Anterior cingulate cortex (tissue), 58 donors: ENCODE results near the gene KIAA1549.
A peak's percentile ranks its signal among the peaks of the same experiment; 100 is the strongest.
"Not testable (repeated sequence)": the region's sequence is repeated elsewhere in the genome, so short reads cannot be mapped to it uniquely, and the experiment has no call there.

Source experiments
- DNase-seq, 58 donors: peaks; one replicate each; lab custom pipeline; 2025; lab: John Stamatoyannopoulos, UW

KIAA1549 gene

DNA sequence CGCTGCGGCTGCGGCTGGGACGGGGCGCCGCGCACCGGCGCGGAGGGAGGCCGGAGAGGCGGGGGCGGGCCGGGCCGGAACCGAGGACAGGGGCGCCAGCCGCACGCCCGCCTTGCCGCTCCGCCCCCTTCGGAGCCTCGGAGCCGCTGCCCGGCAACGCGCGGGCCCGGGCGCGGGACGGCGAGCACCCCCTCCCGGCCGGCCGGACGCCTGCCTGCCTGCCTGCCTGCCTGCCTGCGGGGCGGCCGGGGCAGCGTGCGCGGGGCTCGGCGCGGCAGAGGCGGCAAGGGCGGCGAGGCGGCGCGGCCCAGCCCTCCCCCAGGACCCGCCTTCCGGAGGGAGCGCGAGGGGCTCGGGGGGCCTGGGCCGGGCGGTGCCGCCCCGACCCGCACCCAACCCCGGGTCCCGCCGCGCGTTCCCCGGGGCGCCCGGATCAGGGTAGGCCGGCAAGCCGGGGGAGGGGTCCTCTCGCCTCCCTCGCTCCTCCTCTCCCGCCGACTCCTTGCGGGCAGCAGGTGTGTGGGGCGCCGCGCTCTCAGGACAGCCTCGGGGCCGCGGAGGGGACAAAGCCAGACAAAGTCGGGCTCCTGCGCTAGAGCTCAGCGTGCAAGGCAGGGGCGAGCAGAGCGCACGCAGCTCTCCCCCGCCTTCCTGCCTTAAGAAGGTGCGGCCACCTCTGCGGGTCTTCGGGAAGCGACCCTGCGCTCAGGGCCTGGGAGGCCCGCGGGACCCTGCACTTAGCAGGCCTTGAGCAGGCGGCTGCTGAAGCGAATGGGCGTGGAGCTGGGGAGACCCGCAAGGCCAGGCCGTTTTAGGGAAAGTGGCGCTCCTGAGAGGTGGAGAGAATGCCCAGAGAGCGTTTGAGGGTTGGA lies at the start of gene KIAA1549:
TSS of gene KIAA1549 (minus strand) at position 58 of the 872 bp plus-strand sequence. CDS start 120 bp downstream, outside the sequence.
- DNase-seq = peak in 23 of 58 donors; percentile 16 to 52 (median 38)

DNA sequence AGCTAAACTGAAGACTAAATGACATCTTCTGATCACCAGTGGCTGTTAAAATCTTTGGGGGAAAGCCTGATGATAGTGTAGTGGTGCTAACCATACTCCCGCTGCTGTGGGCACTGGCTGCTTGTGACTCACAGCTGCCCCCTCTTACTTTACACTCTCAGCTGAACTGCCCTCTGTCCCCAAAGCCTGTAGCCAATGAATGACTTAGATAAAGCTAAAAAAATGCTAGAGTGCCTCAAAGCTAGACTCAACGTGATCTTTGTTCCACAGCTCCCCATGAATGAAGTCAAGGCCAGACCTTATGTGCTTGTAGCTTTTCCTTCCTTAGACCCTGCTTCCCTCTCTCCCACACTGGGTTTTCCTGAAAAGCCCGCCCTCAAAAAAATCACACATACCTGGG lies 48.2 kb upstream of the KIAA1549 start:
- no peak for DNase-seq

DNA sequence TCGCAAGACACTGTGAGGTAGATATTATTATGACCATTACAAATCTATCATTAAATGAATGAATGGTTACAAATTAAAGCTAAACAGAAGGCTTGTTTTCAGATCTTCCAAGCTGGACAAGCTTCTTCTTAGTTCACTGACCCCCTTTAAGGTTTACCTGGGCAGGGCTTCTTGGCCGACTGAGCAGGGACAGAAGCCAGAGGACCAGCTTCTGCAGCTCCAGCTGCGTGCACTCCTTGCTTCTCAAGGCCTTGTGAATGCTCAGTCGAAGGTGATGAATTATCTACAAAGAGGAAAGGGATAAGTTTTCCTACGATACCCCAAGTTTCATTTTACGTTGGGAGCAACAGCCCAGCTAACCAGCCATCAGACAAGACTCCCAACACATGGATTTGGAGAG lies 45.4 kb upstream of the KIAA1549 start:
- DNase-seq = no peak

DNA sequence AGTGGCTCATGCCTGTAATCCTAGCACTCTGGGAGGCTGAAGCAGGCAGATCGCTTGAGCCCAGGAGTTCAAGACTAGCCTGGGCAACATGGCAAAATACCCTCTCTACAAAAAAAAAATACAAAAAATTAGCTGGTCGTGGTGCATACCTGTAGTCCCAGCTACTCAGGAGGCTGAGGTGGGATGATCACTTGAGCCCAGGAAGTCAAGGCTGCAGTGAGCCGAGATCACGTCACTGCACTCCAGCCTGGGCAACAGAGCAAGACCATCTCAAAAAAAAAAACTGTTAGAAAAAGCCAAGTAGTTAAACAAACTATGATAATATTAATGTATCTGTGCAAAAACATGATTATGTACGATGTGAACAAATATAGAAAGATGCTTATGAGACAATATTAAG lies 44.7 kb upstream of the KIAA1549 start:
- DNase-seq = not testable (repeated sequence)

DNA sequence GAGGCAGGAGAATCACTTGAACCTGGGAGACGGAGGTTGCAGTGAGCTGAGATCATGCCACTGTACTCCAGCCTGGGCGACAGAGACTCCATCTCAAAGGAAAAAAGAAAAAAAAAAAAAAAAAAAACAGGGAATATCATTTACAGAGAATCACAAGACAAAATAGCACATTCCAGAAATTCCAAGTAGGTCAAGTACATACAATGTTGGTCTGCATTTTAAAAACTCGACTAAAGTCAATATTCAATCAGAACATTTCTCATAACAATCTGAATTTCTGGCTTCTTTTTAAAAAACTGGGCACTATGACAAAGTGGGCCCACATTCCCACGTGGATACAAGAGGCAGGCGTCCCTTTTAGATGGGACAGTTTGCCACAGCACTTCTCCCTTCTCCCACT lies 41.9 kb upstream of the KIAA1549 start:
- DNase-seq = no peak

DNA sequence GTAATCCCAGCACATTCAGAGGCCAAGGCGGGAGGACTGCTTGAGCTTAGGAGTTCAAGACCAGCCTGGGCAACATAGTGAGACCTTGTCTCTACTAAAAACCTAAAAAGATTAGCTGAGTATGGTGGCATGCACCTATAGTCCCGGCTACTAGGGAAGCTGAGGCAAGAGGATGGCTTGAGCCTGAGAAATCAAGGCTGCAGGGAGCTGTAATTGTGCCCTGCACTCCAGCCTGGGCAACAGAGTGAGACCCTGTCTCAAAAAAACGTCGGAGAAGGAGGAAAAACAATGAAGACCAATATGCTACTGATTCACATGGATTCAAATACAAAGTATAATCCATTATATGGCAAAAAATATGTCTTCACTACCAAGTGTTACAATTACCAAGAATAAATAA lies 41.1 kb upstream of the KIAA1549 start:
- DNase-seq = no peak

DNA sequence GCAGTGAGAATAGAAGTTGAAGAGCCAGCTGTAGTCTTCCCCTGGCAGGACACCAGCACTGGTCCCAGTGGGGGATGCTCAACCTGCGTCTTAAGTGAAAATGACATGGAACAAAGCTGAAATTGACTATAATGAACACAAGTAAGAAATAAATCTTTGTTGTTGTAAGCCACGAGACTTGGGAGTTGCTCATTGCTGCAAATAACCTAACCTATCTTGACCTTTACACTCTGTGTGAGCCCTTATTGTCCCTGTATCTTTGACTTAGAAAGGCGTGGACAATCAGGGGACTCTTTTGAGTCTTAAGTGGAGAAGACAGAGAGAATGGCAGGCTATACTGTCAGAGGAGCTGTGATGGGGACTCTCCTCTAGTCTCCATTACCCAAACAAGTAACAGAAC lies 37.7 kb upstream of the KIAA1549 start:
- DNase-seq = no peak

DNA sequence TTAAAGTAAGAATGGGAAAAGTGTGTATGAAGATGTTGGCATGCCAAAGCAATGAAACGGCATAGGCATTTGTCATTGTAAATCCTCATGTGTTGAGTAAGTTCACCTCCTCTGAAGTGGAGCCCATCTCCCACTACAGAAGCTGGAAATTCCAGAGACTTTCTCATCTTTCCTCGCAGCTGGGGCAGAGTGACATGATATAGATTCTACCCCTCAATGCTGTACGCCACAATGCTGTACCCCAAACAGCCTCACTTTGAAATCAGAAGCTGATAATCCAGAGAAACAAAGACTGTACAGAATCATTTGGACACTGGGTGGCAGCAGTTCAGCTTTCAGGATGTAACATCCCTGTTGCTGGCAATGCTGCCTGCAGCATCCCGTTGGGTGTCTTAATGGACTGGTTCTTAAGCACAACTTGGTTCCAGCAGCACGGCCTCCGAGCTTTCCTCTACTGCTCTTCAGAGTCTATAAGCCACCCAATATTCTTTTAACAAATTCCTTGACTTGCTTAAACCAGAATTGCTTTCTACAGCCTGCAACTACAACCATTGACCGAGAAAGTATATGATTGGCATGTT lies 35.8 kb upstream of the KIAA1549 start:
- DNase-seq = peak in 45 of 58 donors; percentile 3 to 69 (median 31)

DNA sequence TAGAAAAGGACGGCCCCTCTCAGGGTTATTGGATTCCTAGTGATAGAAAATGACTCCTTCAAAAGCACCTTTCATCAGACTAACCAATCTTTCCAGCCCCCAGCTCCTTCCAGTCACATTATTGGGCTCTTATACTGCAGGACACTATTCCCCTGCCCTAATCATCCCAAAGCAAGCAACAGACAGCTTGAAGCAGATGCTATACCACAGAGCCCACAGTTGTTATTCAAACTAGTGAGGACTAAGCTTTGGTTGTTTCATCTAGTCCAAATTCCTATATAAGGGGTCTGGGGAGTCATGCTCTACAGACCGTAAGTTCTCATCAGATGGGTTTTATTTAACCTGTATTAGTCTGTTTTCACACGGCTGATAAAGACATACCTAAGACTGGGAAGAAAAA lies 30.2 kb upstream of the KIAA1549 start:
- no peak for DNase-seq

DNA sequence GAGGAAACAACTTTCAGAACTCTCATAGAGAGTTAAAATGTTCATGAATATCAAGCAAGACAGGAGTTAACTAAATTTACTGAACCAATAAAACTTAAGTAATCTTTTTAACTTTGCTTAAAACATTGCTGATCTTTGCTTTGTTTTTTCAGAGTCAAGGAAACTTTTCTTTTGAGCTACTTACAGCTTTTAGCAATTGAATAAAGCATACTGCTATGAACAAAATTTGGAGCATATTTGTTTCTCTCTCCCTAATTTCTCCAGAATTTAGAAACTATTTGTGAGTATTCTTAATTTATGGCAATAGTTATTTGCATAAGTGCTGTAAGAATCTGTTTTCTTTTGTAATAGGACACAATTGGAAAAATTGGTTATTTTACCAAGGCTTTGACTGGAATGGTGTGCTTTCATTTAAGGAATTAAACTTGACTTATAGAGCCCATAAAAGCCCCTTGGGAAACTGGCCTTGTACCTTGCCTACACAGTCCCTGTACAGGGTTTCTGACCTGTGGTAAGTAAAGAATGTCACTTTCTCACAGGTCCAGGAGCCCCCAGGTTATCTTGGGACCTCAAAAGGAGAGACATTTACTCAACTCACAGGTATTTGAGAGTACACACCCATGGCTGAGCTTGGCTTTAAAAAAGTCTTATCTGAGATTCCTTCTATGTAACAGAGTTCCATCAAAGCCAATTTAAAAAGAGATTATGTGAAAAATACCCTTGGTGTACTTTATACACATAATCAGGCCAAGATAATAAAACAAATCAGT lies 23.3 kb upstream of the KIAA1549 start:
- DNase-seq = no peak

DNA sequence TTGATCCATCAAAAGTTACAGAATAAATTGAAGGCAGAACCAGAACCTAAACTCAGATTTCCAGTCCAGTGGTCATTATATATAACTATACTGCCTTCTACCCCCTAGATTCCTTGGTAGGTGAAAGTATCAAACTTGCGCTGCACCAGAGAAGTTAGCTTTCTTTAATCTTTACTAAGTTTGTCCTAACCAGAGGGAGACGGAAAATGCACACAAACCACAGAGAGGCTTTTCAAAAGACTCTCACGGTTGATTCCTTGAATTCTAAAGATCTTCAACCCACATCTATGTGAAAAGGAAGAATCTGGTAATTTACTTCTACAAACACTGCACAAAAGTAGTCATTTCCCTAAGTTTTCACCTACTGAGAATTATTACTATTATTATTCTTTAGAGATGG lies 18.2 kb upstream of the KIAA1549 start:
- no peak for DNase-seq

DNA sequence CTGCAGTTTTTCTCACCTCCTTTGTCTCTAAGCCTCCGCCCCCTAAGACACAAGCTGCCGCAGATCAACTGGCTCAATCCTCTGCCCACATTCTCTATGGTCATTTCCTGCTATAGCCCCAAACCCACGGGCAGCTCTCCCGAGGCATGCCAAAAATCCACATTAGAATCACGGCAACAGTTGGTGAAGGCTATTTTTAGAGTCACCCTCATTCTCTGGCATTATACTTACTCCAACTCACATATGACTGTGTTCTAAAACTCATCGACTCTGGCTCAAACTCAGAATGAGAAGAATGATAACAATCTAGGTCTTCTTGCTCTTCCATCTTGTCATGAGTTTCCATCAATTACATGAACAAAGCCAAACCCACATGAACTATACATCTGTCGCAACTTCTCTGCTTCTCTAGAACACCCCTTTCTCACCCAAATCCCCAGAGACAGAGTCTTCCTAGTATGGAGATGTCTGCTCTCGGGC lies 10.9 kb upstream of the KIAA1549 start:
- peak in 16 of 58 donors; percentile 11 to 76 (median 38) for DNase-seq

DNA sequence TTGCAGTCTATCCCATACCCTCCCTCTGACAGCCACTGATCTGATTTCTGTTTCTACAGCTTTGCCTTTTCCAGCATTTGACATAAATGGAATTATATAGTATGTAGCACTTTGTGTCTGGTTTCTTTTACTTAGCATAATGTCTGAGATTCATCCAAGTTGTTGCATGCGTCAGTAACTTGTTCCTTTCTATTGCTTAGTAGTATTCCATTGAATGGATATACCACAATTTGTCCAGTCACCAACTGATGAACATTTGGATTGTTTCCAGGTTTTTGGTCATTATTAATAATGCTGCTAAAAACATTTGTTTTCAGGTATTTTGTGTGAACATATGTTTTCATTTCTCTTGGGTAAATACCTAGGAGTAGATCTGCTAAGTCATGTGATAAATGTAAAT lies 6.5 kb upstream of the KIAA1549 start:
- no peak for DNase-seq

DNA sequence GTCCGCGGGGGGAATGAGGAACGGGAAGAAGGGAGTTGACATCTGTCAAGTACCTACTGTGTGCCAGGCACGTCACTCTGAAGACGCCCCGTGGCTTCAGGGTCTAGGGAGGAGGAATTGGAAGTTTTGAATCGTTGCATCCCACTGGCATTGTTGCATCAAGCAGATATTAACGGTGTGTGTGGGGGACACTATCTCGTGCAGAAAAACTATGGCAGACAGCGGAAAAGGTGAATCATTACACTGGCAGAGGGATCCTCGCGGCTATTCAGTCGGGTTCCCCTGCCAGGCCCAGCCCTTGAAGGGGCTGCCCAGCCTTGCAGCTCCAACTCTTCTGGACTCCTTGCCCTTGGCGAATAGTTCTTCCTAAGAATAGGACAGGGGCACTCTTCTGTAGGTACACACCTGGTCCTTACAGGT lies 1.0 kb upstream of the KIAA1549 start:
- DNase-seq = no peak

DNA sequence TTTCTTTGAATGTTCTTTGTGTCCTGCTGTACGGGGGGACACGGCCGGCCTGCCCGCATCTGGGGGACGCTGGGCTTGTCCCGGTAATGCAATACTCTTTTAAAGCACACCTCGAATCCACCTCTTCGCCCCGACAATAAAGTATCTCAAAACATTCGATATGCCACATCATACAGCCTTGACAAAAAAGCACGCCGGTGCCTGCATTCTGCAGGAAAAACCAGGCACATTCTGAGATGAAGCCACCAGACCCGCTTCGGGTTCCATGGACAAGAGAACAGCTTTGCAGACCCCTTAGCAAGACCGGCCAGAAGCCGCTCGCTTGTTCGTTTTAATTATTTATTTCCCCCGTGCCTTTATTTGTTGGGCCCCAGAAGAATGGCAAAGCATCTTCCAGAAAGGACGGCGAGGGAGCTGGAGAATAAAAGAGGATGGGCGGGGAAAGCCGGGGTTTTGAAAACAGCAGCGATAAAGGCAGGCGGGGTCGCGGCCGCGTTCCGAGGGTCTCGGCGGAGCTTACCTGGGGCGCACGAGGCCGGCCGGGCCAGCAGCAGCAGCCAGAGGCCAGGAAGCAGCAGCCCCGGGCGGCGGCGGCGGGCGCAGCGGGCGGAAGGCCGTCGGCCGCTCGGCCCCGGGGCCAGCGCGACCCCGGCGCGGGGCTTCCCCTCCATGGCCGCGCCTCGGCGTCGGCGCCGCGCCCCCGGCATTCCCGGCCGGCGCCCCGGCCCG lies 462 bp downstream of the KIAA1549 start:
- DNase-seq = peak in 3 of 58 donors; percentile 1 to 40 (median 16)

DNA sequence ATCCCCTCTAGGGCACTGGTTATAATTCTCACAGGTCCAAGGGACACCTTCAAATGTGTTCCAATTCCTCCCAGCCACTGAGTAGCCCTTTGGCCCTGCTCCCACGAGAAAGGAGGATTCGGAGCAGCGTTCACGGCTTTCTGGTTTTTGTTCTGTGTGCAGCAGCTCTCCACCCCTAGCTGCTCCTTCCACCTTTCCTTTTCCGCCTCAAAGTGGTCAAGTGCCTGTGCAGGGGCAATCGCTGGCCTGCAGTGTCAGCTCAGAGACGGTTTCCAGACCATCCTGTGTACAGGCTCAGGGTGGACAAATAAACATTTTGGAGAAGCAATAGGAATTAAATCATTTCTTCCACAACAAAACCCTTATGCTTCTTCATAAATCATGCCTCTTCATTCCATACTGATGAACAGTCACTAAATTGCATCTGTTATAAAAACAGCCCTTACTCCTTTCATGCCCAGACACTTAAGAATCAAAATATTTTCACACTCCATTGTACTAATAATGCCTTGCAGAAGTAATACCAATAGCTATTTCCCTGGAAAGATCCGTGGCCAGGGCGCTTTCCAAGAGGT lies 1.1 kb downstream of the KIAA1549 start:
- DNase-seq = no peak

DNA sequence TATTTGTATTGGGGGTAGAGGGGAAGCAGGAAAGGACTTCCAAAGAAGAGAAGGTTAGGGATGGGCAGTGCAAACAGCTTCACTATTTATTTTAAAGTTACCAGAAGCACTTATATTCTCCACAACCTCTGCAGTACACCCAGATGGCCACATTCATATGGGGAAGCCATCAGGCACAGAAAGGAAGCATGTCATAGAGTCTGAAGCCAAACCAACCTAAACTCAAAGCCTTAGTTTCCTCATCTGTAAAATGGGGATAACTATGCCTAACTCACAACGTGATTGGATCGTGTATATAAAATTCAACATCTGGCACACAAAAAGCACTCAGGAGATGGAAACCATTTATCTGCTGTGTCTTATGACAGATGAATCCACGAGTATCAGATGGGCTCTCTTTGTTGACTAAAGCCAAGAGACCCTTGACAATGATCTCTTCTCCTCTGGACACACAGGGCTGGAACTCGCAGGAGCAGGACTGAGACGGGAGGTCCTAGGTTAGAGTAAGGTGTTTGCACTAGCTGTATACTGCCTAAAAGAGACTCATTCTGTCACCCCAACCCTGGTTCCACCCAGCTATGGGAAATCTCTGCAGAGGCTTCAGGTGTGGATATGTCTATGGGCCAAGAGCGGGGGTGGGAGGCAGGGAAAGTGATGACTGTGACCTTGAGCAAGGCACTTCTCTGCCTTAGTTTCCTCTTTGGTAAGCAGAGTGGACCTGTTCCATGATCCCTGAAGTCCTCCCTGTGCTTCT lies 1.8 kb downstream of the KIAA1549 start:
- no peak for DNase-seq

DNA sequence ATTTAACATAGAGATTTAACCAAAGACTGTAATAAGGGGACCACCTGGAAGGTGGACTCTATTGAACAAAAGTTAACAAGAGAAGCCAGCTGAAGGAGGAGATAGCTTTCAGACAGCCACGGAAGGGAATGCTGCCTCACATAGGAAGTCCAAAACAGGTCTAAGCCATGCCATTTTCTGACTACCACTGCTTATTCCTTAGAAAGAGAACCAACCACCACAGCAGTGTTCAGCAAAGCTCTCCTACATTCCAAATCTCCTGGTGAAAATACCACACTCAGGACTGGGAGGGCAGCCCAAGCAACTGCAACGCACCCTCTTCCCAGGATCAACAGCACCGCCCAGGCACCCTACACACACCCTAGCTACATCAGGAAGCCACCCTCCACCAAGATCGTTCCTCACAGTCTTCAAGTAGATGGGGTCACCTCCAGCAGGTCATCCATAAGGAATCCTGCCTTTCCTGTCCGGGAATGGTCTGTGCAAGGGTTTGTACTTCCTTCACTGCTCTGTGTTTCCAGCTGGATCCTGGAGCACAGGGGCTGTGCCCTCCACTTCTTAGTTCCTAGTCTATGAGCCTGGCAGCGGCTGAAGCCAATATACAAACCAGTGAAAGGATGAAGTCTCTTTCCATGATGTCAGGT lies 2.5 kb downstream of the KIAA1549 start:
- no peak for DNase-seq

DNA sequence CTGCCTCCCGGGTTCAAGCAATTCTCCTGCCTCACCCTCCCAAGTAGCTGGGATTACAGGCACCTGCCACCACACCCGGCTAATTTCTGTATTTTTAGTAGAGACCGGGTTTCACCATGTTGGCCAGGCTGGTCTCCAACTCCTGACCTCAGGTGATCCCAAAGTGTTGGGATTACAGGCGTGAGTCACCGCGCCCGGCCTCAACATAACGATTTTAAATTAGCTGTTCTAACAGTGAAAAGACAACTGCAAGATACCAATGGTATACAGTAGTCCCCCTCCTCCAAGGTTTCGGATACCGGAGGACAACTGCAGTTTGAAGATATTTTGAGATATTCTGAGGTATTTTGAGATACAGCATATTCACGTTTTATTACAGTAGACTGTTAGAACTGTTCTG lies 5.0 kb downstream of the KIAA1549 start:
- DNase-seq = not testable (repeated sequence)
